ENCODE measurements around the gene HS3ST5.

Gene HS3ST5

GRCh38 chr6:114194362-114195026 is 148.3 kb downstream of the HS3ST5 start:
- Histone ChIP-seq H3K4me2 (ENCODE audit: low read depth, low read length, poor library complexity, severe bottlenecking) (no peak overlapping the region), H3K27ac (ENCODE audit: low read depth, low read length) (no peak overlapping the region), H3F3A (ENCODE audit: insufficient read depth) (no peaks in the 10 kb centered on the region), H3K9me2 (replicated peaks; ENCODE audit: insufficient read depth, low read length) (no peaks in the 10 kb centered on the region), H3K9me3 (ENCODE audit: insufficient read depth, low read length) (no peaks in the 10 kb centered on the region), H2AFZ (ENCODE audit: low read depth, low read length, severe bottlenecking) (no peak overlapping the region), H3K27me3 (ENCODE audit: low read length) (no peaks in the 10 kb centered on the region), H4K20me1 (ENCODE audit: low read depth, low read length) (no peaks in the 10 kb centered on the region), H3K79me2 (ENCODE audit: insufficient read depth, low read length) (no peaks in the 10 kb centered on the region), H3K4me3 (ENCODE audit: insufficient read depth, low read length, poor library complexity, severe bottlenecking) (no peak overlapping the region), H3K36me3 (ENCODE audit: low read length) (no peaks in the 10 kb centered on the region), H3K9ac (ENCODE audit: low read length) (no peak overlapping the region)
- TF ChIP-seq CTCF (IDR thresholded peaks at IDR 0.05; ENCODE audit: insufficient read depth, low read length, poor library complexity, severe bottlenecking) (no peak), EZH2phosphoT487 (conservative IDR thresholded peaks at IDR 0.05; ENCODE audit: low read length) (no peak)

DNA sequence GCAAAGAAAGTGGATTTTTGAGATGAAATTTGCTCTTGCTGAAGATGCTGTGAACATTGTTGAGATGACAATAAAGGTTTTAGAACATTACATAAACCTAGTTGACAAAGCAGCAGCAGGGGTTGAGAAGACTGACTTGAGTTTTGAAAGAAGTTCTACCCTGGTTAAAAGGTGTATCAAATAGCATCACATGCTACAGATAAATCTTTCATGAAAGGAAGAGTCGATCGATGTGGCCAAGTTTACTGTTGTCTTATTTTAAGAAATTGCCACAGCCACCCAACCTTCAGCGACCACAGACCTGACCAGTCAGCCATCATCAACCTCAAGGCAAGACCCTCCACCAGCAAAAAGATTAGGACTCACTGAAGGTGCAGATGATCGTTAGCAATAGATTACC is 155.3 kb downstream of the HS3ST5 start:
- no peak overlapping the region for H3K4me3 ChIP-seq (ENCODE audit: insufficient read depth, low read length, poor library complexity, severe bottlenecking)
- no peaks in the 10 kb centered on the region for H3K9me3 ChIP-seq (ENCODE audit: insufficient read depth, low read length)
- no peak overlapping the region for H2AFZ ChIP-seq (ENCODE audit: low read depth, low read length, severe bottlenecking)
- no peaks in the 10 kb centered on the region for H3K79me2 ChIP-seq (ENCODE audit: insufficient read depth, low read length)
- no peaks in the 10 kb centered on the region for H4K20me1 ChIP-seq (ENCODE audit: low read depth, low read length)
- H3K9me2 ChIP-seq (replicated peaks; ENCODE audit: insufficient read depth, low read length): no peaks in the 10 kb centered on the region
- H3F3A ChIP-seq (ENCODE audit: insufficient read depth): no peaks in the 10 kb centered on the region
- no peaks in the 10 kb centered on the region for H3K36me3 ChIP-seq (ENCODE audit: low read length)
- H3K4me2 ChIP-seq (ENCODE audit: low read depth, low read length, poor library complexity, severe bottlenecking): no peak overlapping the region
- no peak for TF ChIP-seq EZH2phosphoT487 (conservative IDR thresholded peaks at IDR 0.05; ENCODE audit: low read length)
- TF ChIP-seq CTCF (IDR thresholded peaks at IDR 0.05; ENCODE audit: insufficient read depth, low read length, poor library complexity, severe bottlenecking): no peak
- H3K27me3 ChIP-seq (ENCODE audit: low read length): no peaks in the 10 kb centered on the region
- no peak overlapping the region for H3K27ac ChIP-seq (ENCODE audit: low read depth, low read length)
- no peak overlapping the region for H3K9ac ChIP-seq (ENCODE audit: low read length)

- Histone ChIP-seq H3K9me2 (replicated peaks; ENCODE audit: insufficient read depth, low read length) (no peaks in the 10 kb centered on the region), H3K27me3 (ENCODE audit: low read length) (no peaks in the 10 kb centered on the region), H4K20me1 (ENCODE audit: low read depth, low read length) (no peaks in the 10 kb centered on the region), H3K36me3 (ENCODE audit: low read length) (no peaks in the 10 kb centered on the region), H3K9ac (ENCODE audit: low read length) (no peak overlapping the region), H3K9me3 (ENCODE audit: insufficient read depth, low read length) (no peaks in the 10 kb centered on the region), H2AFZ (ENCODE audit: low read depth, low read length, severe bottlenecking) (no peak overlapping the region), H3K27ac (ENCODE audit: low read depth, low read length) (no peak overlapping the region), H3K79me2 (ENCODE audit: insufficient read depth, low read length) (no peaks in the 10 kb centered on the region), H3K4me3 (ENCODE audit: insufficient read depth, low read length, poor library complexity, severe bottlenecking) (no peak overlapping the region), H3K4me2 (ENCODE audit: low read depth, low read length, poor library complexity, severe bottlenecking) (no peak overlapping the region), H3F3A (ENCODE audit: insufficient read depth) (no peaks in the 10 kb centered on the region)
- TF ChIP-seq CTCF (IDR thresholded peaks at IDR 0.05; ENCODE audit: insufficient read depth, low read length, poor library complexity, severe bottlenecking): no peak
Measured at GRCh38 chr6:114181664-114182063, 161.2 kb downstream of the HS3ST5 start.

All from SU-DHL-6 (cell line).